Thyroid gland (tissue), 4 donors: ENCODE data around the gene SLC6A6. TPM values are rescaled to one million over a fixed set of nuclear protein-coding genes. Genes with fewer than 3 reads are reported as not detected.

Experiments used
- DNase-seq, 2 donors: peaks; one replicate each; pipeline ENCODE4 v3.0.0-alpha.2; 2019
- H3K27ac ChIP-seq, 3 donors: fragments of 200-600 bp; sonication (generic); 1 replicate in 2 of 3; 2 replicates in 1 of 3; pipeline ENCODE4 v1.5.1; 2016 to 2019; ENCODE audit warnings: mild to moderate bottlenecking in 1 of 3, moderate library complexity in 1 of 3
- H3K27me3 ChIP-seq: fragments of 200-600 bp; sonication (generic); one replicate; pipeline ENCODE4 v1.5.1; 2019
- H3K36me3 ChIP-seq, 2 donors: fragments of 200-600 bp; sonication (generic); one replicate each; pipeline ENCODE4 v1.5.1; 2016 to 2019
- H3K4me1 ChIP-seq, 2 donors: fragments of 200-600 bp; sonication (generic); one replicate each; pipeline ENCODE4 v1.5.1; 2017 to 2019
- H3K4me3 ChIP-seq, 3 donors: fragments of 200-600 bp; sonication (generic); replicated peaks in 1 of 3; 1 replicate in 2 of 3; 2 replicates in 1 of 3; pipeline ENCODE4 v1.5.1; 2016; ENCODE audit warnings: mild to moderate bottlenecking in 1 of 3
- H3K9me3 ChIP-seq: fragments of 200-600 bp; sonication (generic); one replicate; pipeline ENCODE4 v1.5.1; 2017
- POLR2A ChIP-seq, 2 donors: fragments of 450-650 bp; IDR thresholded peaks; one replicate each; pipeline ENCODE4 v1.6.1; 2017; ENCODE audit warnings: antibody characterized with exemption in 2 of 2, mild to moderate bottlenecking in 2 of 2, moderate library complexity in 1 of 2
- WGBS, 2 donors: methylation state at CpG; one replicate each; pipeline ENCODE4 v1.1.5; 2017; 5-methylcytosine and 5-hydroxymethylcytosine counted together
- intact Hi-C: fragments of 100-400 bp; cut with DNase I; formaldehyde crosslinking; loops from one replicate; pipeline ENCODE4 v1.15.1; 2023
- total RNA-seq, 4 donors: library from RNA; depleted of rRNA; stranded (reverse); fragments of >200 nt; gene quantifications; one replicate each; pipeline ENCODE4 v1.2.3, GENCODE V29; 2016
- TF ChIP-seq, protein P1 (sequence below), 6 experiments: fragments of 200-600 bp in 3 of 6; fragments of 450-650 bp in 3 of 6; sonication (generic) in 3 of 6; IDR thresholded peaks; one replicate each; pipeline ENCODE4 v1.5.1; 2016 to 2019; ENCODE audit warnings: antibody characterized with exemption in 6 of 6, mild to moderate bottlenecking in 2 of 6, inconsistent platforms in 1 of 6, moderate library complexity in 1 of 6

The SLC6A6 gene
- total RNA-seq, 4 donors from 2014 or later, result 42.7 to 98.0 (median 72.5) TPM

DNA sequence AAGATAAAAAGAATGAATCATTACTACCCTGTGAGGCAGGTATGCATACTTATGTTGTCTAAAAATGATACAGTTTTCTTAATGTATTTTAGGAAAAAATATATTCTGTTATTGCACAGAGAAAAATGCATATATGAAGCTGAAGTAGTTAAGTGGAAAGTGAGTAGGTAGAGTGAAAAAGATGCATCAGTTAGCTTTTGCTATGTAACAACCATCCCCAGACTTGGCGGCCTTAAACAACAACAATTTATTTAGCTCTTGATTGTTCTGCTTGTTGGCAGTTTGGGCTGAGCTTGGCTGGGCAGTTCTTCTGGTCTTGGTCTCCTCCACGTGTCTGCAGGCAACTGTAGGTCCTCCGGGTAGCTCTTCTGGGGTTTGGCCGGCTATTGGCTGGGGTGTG lies 45.7 kb downstream of the SLC6A6 start:
- no peak for DNase-seq
- 98 to 100% methylated on average over 4 of the region's 4 CpGs for WGBS, 2 donors
- Histone ChIP-seq H3K4me1 (peaks cover 17 to 29% of the 10 kb centered on the region in 2 donors), H3K27me3 (no peaks in the 10 kb centered on the region), H3K27ac (peak overlapping the region in 1 of 3 donors; percentile 38), H3K36me3 (peaks cover 26 to 30% of the 10 kb centered on the region in 2 donors), H3K9me3 (no peaks in the 10 kb centered on the region), H3K4me3 (no peak overlapping the region)
- no peak for TF ChIP-seq POLR2A (IDR thresholded peaks at IDR 0.05)
- TF ChIP-seq, protein P1, sequence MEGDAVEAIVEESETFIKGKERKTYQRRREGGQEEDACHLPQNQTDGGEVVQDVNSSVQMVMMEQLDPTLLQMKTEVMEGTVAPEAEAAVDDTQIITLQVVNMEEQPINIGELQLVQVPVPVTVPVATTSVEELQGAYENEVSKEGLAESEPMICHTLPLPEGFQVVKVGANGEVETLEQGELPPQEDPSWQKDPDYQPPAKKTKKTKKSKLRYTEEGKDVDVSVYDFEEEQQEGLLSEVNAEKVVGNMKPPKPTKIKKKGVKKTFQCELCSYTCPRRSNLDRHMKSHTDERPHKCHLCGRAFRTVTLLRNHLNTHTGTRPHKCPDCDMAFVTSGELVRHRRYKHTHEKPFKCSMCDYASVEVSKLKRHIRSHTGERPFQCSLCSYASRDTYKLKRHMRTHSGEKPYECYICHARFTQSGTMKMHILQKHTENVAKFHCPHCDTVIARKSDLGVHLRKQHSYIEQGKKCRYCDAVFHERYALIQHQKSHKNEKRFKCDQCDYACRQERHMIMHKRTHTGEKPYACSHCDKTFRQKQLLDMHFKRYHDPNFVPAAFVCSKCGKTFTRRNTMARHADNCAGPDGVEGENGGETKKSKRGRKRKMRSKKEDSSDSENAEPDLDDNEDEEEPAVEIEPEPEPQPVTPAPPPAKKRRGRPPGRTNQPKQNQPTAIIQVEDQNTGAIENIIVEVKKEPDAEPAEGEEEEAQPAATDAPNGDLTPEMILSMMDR (IDR thresholded peaks at IDR 0.05), result no peak
- intact Hi-C loops, result no loop called here

DNA sequence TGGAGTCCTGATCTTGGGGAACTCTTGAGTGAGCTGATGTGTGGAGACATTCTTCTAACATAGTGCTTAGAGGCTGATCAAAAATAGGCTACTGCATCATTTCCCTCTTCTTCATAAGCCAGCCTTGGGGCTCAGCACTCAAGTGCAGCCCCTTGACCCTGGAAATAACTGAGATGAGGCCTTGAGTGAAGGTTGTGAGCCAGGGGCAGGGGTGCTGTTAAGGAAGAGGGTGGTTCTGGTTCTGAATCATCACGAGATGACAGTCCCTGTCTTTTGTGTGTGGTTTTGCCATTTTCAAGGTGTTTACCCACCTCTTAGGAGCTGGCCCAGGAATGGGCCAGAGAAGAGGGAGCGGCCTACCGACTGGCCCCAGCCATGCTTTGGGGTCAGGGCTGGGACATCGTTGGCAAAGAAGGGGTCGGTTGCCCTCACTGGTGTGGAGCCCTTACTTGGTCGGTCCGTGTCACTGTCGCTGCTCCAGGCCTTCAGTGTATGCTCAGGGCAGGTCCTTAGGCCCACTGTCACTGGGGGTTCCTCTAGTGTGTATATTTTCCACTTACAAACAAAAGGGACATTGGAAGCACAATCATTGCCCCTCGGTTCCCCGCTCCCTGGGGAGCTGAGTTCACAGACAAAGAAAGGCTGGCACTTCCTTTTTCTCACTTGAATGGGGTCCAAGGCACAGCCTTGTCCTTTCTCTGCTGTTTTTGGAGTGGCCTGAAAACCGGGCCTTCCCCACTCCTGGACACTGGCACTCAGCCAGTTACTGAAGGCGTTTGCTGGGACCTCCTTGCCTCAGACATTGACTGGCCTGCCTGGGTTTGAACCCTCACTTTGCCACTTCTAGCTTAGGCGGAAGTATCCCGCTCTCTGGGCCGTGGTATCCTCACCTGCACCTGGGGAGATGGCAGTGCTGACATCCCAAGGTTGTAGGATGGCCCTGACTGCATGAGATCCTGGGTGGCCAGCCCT lies 46.6 kb downstream of the SLC6A6 start:
- Histone ChIP-seq H3K4me3 (no peak overlapping the region), H3K36me3 (peaks cover 21 to 30% of the 10 kb centered on the region in 2 donors), H3K27me3 (no peaks in the 10 kb centered on the region), H3K9me3 (no peaks in the 10 kb centered on the region), H3K27ac (peak overlapping the region; percentile 13 to 38 (median 21)), H3K4me1 (peaks cover 27 to 39% of the 10 kb centered on the region in 2 donors)
- no peak for TF ChIP-seq POLR2A (IDR thresholded peaks at IDR 0.05)
- TF ChIP-seq, protein P1 (IDR thresholded peaks at IDR 0.05), result no peak
- intact Hi-C loops, result no loop called here
- DNase-seq, result peak; percentile 60 to 68
- WGBS, 2 donors, result 65 to 70% methylated on average over 9 to 15 of the region's 15 CpGs

DNA sequence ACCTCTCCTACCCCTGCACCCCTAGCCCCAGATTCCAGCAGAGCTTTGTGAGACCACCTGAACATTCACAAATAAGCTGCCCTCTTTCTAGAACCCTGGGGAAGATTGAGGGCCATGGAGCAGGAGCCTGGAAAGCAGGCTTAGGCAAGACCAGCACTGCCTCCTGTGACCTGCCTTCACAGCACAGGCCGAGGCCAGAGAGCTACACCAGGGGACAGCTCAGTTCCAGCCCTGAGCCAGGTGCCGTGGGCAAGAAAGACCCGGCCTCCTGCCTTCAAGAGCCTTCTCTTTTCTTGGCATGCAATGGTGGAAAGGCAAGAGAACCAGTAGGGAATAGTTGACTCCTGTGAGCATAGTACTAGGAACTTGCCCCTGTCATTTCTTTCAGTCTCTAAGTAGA lies 48.1 kb downstream of the SLC6A6 start:
- H3K4me1 ChIP-seq, result peaks cover 41 to 53% of the 10 kb centered on the region in 2 donors
- no peak overlapping the region for H3K4me3 ChIP-seq
- H3K9me3 ChIP-seq, result no peaks in the 10 kb centered on the region
- H3K27me3 ChIP-seq, result no peaks in the 10 kb centered on the region
- TF ChIP-seq POLR2A (IDR thresholded peaks at IDR 0.05), result no peak
- TF ChIP-seq, protein P1 (IDR thresholded peaks at IDR 0.05), result no peak
- H3K36me3 ChIP-seq, result peaks cover 19 to 28% of the 10 kb centered on the region in 2 donors
- intact Hi-C loops, result no loop called here
- H3K27ac ChIP-seq, result no peak overlapping the region
- WGBS, 2 donors, result 100% methylated on average over 3 of the region's 3 CpGs
- no peak for DNase-seq

- WGBS, 2 donors, result 98% methylated on average over 5 of the region's 5 CpGs
- TF ChIP-seq, protein P1 (IDR thresholded peaks at IDR 0.05), result no peak
- TF ChIP-seq POLR2A (IDR thresholded peaks at IDR 0.05), result no peak
- H3K27ac ChIP-seq, result peak overlapping the region in 2 of 3 donors; percentile 88 to 92
- no peak overlapping the region for H3K4me3 ChIP-seq
- peaks cover 45 to 59% of the 10 kb centered on the region in 2 donors for H3K4me1 ChIP-seq
- intact Hi-C loops, result no loop called here
- H3K9me3 ChIP-seq, result no peaks in the 10 kb centered on the region
- no peaks in the 10 kb centered on the region for H3K27me3 ChIP-seq
- DNase-seq, result no peak
- peaks cover 14 to 23% of the 10 kb centered on the region in 2 donors for H3K36me3 ChIP-seq
These were observed 48.7 kb downstream of the SLC6A6 start for GRCh38 chr3:14450922-14451606.
